KMS-11 (cell line): Measurements from ENCODE around the gene SERPINE1.

Experiments used
- H2AFZ ChIP-seq: fragments of 200-600 bp; sonication (generic); 2 replicates; pipeline ENCODE4 v1.6.1; 2016; ENCODE audit warnings: antibody characterized with exemption, mixed run types, low read depth
- H3K27ac ChIP-seq: fragments of 200-600 bp; sonication (generic); 2 replicates; pipeline ENCODE4 v1.6.1; 2016; ENCODE audit warnings: mild to moderate bottlenecking, mixed run types
- H3K27me3 ChIP-seq: fragments of 200-600 bp; sonication (generic); 2 replicates; pipeline ENCODE4 v1.6.1; 2017; ENCODE audit warnings: mild to moderate bottlenecking, low read depth, mixed run types, moderate library complexity; ENCODE audit not compliant: insufficient read depth
- H3K36me3 ChIP-seq: fragments of 200-600 bp; sonication (generic); 2 replicates; pipeline ENCODE4 v1.6.1; 2017; ENCODE audit warnings: mild to moderate bottlenecking, mixed run types; ENCODE audit not compliant: insufficient read depth
- H3K4me1 ChIP-seq: fragments of 200-600 bp; sonication (generic); 2 replicates; pipeline ENCODE4 v1.6.1; 2016; ENCODE audit warnings: mild to moderate bottlenecking, low read depth, mixed run types; ENCODE audit not compliant: poor library complexity, severe bottlenecking
- H3K4me2 ChIP-seq: fragments of 200-600 bp; sonication (generic); 2 replicates; pipeline ENCODE4 v1.7.0; 2016; ENCODE audit warnings: mild to moderate bottlenecking, mixed run types
- H3K4me3 ChIP-seq: fragments of 200-600 bp; sonication (generic); IDR thresholded peaks from 2 replicates; pipeline ENCODE4 v1.6.1; 2017; ENCODE audit warnings: low read depth, low read length, mixed read lengths; ENCODE audit not compliant: insufficient read depth
- H3K79me2 ChIP-seq: fragments of 200-600 bp; sonication (generic); 2 replicates; pipeline ENCODE4 v1.6.1; 2016; ENCODE audit warnings: low read depth, mixed run types; ENCODE audit not compliant: insufficient read depth
- H3K9ac ChIP-seq: fragments of 200-600 bp; sonication (generic); 2 replicates; pipeline ENCODE4 v1.6.1; 2016; ENCODE audit warnings: mild to moderate bottlenecking, mixed run types
- H4K20me1 ChIP-seq: fragments of 200-600 bp; sonication (generic); 2 replicates; pipeline ENCODE4 v1.6.1; 2016; ENCODE audit warnings: mild to moderate bottlenecking, mixed run types; ENCODE audit not compliant: insufficient read depth
- CTCF ChIP-seq: fragments of 200-600 bp; sonication (generic); conservative IDR thresholded peaks from 2 replicates; pipeline ENCODE4 v1.6.1; 2017; ENCODE audit warnings: low read depth, mild to moderate bottlenecking, antibody characterized with exemption, low read length, moderate library complexity, mixed read lengths

The SERPINE1 gene

GRCh38 chr7:101165075-101165957 lies 38.4 kb downstream of the SERPINE1 start, which contains the start of gene VGF:
VGF (minus strand) TSS chr7:101165569; CDS start chr7:101164843, 726 bp downstream.
- H3K4me3 ChIP-seq, result no peak within 1 kb of the TSS
- H4K20me1 ChIP-seq, result no peaks in the 10 kb centered on the region
- no peaks in the 10 kb centered on the region for H3K36me3 ChIP-seq
- no peaks in the 10 kb centered on the region for H3K79me2 ChIP-seq
- H3K27ac ChIP-seq, result no peak within 1 kb of the TSS
- H3K9ac ChIP-seq, result no peak within 1 kb of the TSS
- TF ChIP-seq CTCF, result no peak
- H2AFZ ChIP-seq, result peak within 1 kb of the TSS; percentile 71
- peaks cover 18% of the 10 kb centered on the region for H3K4me1 ChIP-seq
- peak within 1 kb of the TSS; percentile 74 for H3K4me2 ChIP-seq
- peaks cover 51% of the 10 kb centered on the region for H3K27me3 ChIP-seq

GRCh38 chr7:101165958-101166647 lies 39.2 kb downstream of the SERPINE1 start:
- H3K79me2 ChIP-seq, result no peaks in the 10 kb centered on the region
- no peak overlapping the region for H3K4me3 ChIP-seq
- no peaks in the 10 kb centered on the region for H3K36me3 ChIP-seq
- peak overlapping the region; percentile 74 for H3K4me2 ChIP-seq
- peak overlapping the region; percentile 71 for H2AFZ ChIP-seq
- peaks cover 18% of the 10 kb centered on the region for H3K4me1 ChIP-seq
- peaks cover 59% of the 10 kb centered on the region for H3K27me3 ChIP-seq
- H3K9ac ChIP-seq, result no peak overlapping the region
- no peak for TF ChIP-seq CTCF
- H4K20me1 ChIP-seq, result no peaks in the 10 kb centered on the region
- H3K27ac ChIP-seq, result no peak overlapping the region

- no peaks in the 10 kb centered on the region for H4K20me1 ChIP-seq
- TF ChIP-seq CTCF, result no peak
- H3K36me3 ChIP-seq, result no peaks in the 10 kb centered on the region
- peaks cover 64% of the 10 kb centered on the region for H3K27me3 ChIP-seq
- H3K27ac ChIP-seq, result no peak overlapping the region
- H2AFZ ChIP-seq, result no peak overlapping the region
- no peak overlapping the region for H3K4me3 ChIP-seq
- no peaks in the 10 kb centered on the region for H3K79me2 ChIP-seq
- H3K4me2 ChIP-seq, result no peak overlapping the region
- peaks cover 18% of the 10 kb centered on the region for H3K4me1 ChIP-seq
- H3K9ac ChIP-seq, result no peak overlapping the region
These were observed 39.7 kb downstream of the SERPINE1 start for GRCh38 chr7:101166648-101166908.

GRCh38 chr7:101166909-101167644 lies 40.2 kb downstream of the SERPINE1 start:
- no peak overlapping the region for H3K9ac ChIP-seq
- no peaks in the 10 kb centered on the region for H3K36me3 ChIP-seq
- peaks cover 18% of the 10 kb centered on the region for H3K4me1 ChIP-seq
- H3K27ac ChIP-seq, result no peak overlapping the region
- no peak overlapping the region for H3K4me2 ChIP-seq
- no peak for TF ChIP-seq CTCF
- no peak overlapping the region for H3K4me3 ChIP-seq
- H3K27me3 ChIP-seq, result peaks cover 69% of the 10 kb centered on the region
- H3K79me2 ChIP-seq, result no peaks in the 10 kb centered on the region
- no peaks in the 10 kb centered on the region for H4K20me1 ChIP-seq
- no peak overlapping the region for H2AFZ ChIP-seq
